Osteocyte (in vitro differentiated cells): Measurements from ENCODE around the gene PHACTR3. TPM values are rescaled to one million over a fixed set of nuclear protein-coding genes. Genes with fewer than 3 reads are reported as not detected.

Source experiments
- DNase-seq: peaks from one replicate; pipeline ENCODE4 v3.0.0; 2021; ENCODE audit warnings: mixed read lengths; ENCODE audit not compliant: unreplicated experiment; ENCODE audit errors: extremely low spot score
- H3K27ac Mint-ChIP-seq: one replicate; pipeline ENCODE4 v1.8.0; 2021; ENCODE audit warnings: mild to moderate bottlenecking, mixed read lengths; ENCODE audit not compliant: unreplicated experiment
- H3K27me3 Mint-ChIP-seq: one replicate; pipeline ENCODE4 v1.8.0; 2021; ENCODE audit warnings: mixed read lengths; ENCODE audit not compliant: unreplicated experiment
- H3K36me3 Mint-ChIP-seq: one replicate; pipeline ENCODE4 v1.8.0; 2021; ENCODE audit warnings: mixed read lengths; ENCODE audit not compliant: unreplicated experiment
- H3K4me1 Mint-ChIP-seq: one replicate; pipeline ENCODE4 v1.8.0; 2021; ENCODE audit warnings: mixed read lengths; ENCODE audit not compliant: unreplicated experiment
- H3K4me3 Mint-ChIP-seq: one replicate; pipeline ENCODE4 v1.8.0; 2021; ENCODE audit warnings: mild to moderate bottlenecking, moderate library complexity, mixed read lengths; ENCODE audit not compliant: unreplicated experiment
- H3K9me3 Mint-ChIP-seq: one replicate; pipeline ENCODE4 v1.8.0; 2021; ENCODE audit warnings: mixed read lengths; ENCODE audit not compliant: unreplicated experiment
- total RNA-seq: library from RNA; stranded (reverse); gene quantifications from 2 replicates; pipeline ENCODE4 v1.2.1, GENCODE V29; 2021
- TF ChIP-seq, protein P1 (sequence below): fragments of 200-600 bp; sonication (generic); IDR thresholded peaks from 2 replicates; pipeline ENCODE4 v1.5.0; 2021; ENCODE audit warnings: antibody characterized with exemption, mild to moderate bottlenecking, moderate library complexity

PHACTR3 gene
- total RNA-seq, 1 donor from 2014 or later, result not detected

DNA sequence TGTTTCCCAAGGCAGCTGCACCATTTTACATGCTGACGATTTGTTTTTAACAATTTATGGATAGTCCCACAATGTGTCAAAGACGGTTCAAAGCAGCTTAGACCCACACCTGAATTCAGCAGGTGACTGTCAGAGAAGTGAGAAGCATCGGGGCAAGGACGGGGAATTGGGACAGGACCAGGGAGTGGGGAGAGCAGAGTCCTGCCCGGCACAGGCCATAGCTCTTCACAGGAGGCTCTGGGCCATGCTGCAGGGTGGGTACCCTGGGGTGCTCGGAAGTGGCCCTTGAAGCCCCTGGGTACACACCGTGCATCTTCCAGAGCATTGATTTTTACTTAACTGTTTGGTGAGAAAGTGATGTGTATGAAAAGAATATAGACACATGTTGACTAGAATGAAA lies 33.2 kb upstream of the PHACTR3 start:
- H3K27me3 Mint-ChIP-seq, result peaks cover 16% of the 10 kb centered on the region
- H3K36me3 Mint-ChIP-seq, result no peaks in the 10 kb centered on the region
- no peaks in the 10 kb centered on the region for H3K4me1 Mint-ChIP-seq
- no peak for DNase-seq
- no peaks in the 10 kb centered on the region for H3K9me3 Mint-ChIP-seq
- H3K4me3 Mint-ChIP-seq, result no peak overlapping the region
- TF ChIP-seq, protein P1, sequence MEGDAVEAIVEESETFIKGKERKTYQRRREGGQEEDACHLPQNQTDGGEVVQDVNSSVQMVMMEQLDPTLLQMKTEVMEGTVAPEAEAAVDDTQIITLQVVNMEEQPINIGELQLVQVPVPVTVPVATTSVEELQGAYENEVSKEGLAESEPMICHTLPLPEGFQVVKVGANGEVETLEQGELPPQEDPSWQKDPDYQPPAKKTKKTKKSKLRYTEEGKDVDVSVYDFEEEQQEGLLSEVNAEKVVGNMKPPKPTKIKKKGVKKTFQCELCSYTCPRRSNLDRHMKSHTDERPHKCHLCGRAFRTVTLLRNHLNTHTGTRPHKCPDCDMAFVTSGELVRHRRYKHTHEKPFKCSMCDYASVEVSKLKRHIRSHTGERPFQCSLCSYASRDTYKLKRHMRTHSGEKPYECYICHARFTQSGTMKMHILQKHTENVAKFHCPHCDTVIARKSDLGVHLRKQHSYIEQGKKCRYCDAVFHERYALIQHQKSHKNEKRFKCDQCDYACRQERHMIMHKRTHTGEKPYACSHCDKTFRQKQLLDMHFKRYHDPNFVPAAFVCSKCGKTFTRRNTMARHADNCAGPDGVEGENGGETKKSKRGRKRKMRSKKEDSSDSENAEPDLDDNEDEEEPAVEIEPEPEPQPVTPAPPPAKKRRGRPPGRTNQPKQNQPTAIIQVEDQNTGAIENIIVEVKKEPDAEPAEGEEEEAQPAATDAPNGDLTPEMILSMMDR, result no peak
- H3K27ac Mint-ChIP-seq, result no peak overlapping the region

DNA sequence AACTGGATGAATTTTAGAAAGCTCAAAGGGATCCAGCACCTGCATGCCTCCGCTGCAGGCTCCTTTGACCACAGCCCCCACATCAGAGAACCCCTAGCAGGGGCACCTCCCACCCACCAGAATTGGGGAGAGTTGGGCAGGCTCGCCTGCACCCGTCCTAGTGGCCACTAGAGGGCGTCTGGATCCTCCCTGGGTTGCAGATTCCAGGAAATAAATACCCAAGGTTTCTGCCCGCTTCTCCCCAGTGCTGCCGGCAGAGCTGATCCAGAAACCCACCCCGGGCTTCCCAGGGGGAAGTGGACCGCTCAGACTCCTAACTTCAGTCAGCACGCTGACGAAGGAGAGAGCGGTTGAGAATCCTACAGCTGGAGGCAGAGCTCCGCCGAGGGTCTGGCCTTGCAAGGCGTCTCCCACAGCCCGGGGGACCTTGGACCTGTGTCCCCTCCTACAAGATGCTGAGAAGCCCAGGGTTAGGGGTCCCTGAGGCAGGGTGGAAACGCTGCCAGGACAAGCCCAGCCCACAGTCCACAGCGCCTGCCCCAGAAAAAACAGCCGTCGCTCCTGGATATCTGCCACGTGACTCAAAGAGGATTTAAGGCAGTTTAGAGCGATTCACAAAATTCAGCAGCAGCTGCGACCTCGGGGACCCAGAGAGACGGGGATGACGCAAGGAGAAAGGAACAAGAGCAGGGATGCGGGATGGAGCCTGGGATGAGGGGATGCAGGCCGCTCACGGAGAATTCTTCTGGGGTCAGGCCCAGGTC lies 32.6 kb upstream of the PHACTR3 start:
- Mint-ChIP-seq H3K36me3 (no peaks in the 10 kb centered on the region), H3K4me1 (no peaks in the 10 kb centered on the region), H3K4me3 (peak overlapping the region; percentile 53), H3K27me3 (peaks cover 21% of the 10 kb centered on the region), H3K27ac (no peak overlapping the region), H3K9me3 (no peaks in the 10 kb centered on the region)
- peak; percentile 88 for DNase-seq
- TF ChIP-seq, protein P1, result peak; percentile 94

DNA sequence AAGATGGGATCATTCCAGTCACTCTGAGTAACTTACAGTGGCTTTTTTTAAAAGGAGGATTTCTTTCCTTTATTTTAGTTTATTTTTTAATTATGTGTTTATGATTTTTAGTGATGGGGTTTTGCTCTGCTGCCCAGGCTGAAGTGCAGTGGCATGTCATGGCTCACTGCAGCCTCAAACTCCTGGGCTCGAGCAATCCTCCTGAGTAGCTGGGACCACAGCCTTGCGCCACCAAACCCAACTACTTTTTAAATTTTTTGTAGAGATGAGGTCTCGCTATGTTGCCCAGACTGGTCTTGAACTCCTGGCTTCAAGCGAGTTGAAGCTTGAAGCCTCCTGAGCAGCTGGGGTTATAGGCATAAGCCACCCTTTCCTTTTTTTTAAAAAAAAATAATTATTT lies 31.8 kb upstream of the PHACTR3 start:
- H3K9me3 Mint-ChIP-seq, result no peaks in the 10 kb centered on the region
- DNase-seq, result no peak
- H3K4me1 Mint-ChIP-seq, result no peaks in the 10 kb centered on the region
- peaks cover 24% of the 10 kb centered on the region for H3K27me3 Mint-ChIP-seq
- no peak overlapping the region for H3K4me3 Mint-ChIP-seq
- no peak overlapping the region for H3K27ac Mint-ChIP-seq
- TF ChIP-seq, protein P1, result no peak
- no peaks in the 10 kb centered on the region for H3K36me3 Mint-ChIP-seq

DNA sequence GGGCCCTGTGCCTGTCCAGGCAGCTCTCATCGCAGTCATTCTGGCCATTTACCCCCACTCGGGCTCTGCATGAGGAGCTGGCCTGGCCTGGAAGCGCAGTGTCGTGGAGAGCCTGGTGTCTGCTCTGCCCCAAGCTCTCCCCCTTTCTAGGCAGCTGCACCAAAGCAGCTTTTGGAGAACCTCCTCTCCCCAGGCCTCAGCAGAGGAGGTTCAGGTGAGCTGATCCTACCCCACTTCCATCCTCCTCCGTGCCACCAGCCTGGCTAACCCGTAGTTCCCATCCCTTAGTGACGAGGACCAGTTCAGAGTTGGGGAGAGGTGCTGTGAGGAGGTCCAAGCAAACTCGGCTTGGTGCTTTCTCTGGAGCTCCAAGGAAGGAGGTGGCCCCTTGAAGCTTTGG lies 30.5 kb upstream of the PHACTR3 start:
- no peak for DNase-seq
- TF ChIP-seq, protein P1, result no peak
- Mint-ChIP-seq H3K36me3 (no peaks in the 10 kb centered on the region), H3K9me3 (no peaks in the 10 kb centered on the region), H3K4me3 (no peak overlapping the region), H3K27ac (no peak overlapping the region), H3K4me1 (no peaks in the 10 kb centered on the region), H3K27me3 (peaks cover 34% of the 10 kb centered on the region)

DNA sequence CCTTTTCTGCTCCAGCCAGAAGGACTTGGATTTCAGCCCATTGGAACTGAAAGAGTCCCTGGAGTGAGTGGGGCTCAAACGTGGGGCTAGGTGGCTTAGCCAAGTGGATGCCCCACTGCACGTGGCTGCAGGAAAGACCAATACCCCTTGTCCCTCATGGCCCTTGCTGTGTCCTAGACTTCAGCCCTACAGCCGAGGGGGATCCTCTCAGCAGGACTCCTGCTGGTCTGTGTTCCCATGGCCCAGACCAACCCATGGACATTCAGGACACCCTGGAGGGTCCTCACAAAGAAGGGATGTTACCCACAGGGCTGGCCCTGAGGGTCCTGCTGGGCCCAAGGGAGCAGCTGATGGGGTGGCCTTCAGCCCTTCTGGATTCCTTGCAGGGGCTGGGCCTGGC lies 30.0 kb upstream of the PHACTR3 start:
- Mint-ChIP-seq H3K27ac (no peak overlapping the region), H3K36me3 (no peaks in the 10 kb centered on the region), H3K9me3 (no peaks in the 10 kb centered on the region), H3K4me3 (no peak overlapping the region), H3K4me1 (no peaks in the 10 kb centered on the region), H3K27me3 (peaks cover 34% of the 10 kb centered on the region)
- TF ChIP-seq, protein P1, result no peak
- DNase-seq, result no peak
